SU-DHL-6 (cell line): ENCODE measurements around the gene EML1.

Experiments used
- H2AFZ ChIP-seq: fragments of 200-600 bp; sonication (generic); 2 replicates; pipeline ENCODE4 v1.6.1; 2014; ENCODE audit warnings: low read depth, mild to moderate bottlenecking, moderate library complexity, mixed read lengths, antibody characterized with exemption, low read length; ENCODE audit not compliant: severe bottlenecking
- H3F3A ChIP-seq: fragments of 200-600 bp; shearing (Covaris generic); 2 replicates; pipeline ENCODE4 v1.6.0; 2016; ENCODE audit warnings: antibody characterized with exemption, mild to moderate bottlenecking; ENCODE audit not compliant: insufficient read depth
- H3K27ac ChIP-seq: fragments of 200-600 bp; sonication (generic); 2 replicates; pipeline ENCODE4 v1.5.1; 2016; ENCODE audit warnings: low read depth, mild to moderate bottlenecking, low read length, moderate library complexity, mixed read lengths
- H3K27me3 ChIP-seq: fragments of 200-600 bp; sonication (generic), shearing (Covaris generic); 2 replicates; pipeline ENCODE4 v1.6.0; 2014; ENCODE audit warnings: mild to moderate bottlenecking, low read length
- H3K36me3 ChIP-seq: fragments of 200-600 bp; sonication (generic); 2 replicates; pipeline ENCODE4 v1.6.1; 2014; ENCODE audit warnings: mild to moderate bottlenecking, low read length, mixed read lengths
- H3K4me2 ChIP-seq: fragments of 300-600, 200-600 bp; shearing (Covaris generic), sonication (generic); 2 replicates; pipeline ENCODE4 v1.6.0; 2014; ENCODE audit warnings: low read length, low read depth, mild to moderate bottlenecking; ENCODE audit not compliant: poor library complexity, severe bottlenecking
- H3K4me3 ChIP-seq: fragments of 200-600 bp; sonication (generic); 2 replicates; pipeline ENCODE4 v1.5.1; 2014; ENCODE audit warnings: antibody characterized with exemption, low read length, mild to moderate bottlenecking, mixed read lengths; ENCODE audit not compliant: insufficient read depth, poor library complexity, severe bottlenecking
- H3K79me2 ChIP-seq: fragments of 200-600 bp; sonication (generic); 2 replicates; pipeline ENCODE4 v1.6.1; 2014; ENCODE audit warnings: mild to moderate bottlenecking, low read length, moderate library complexity; ENCODE audit not compliant: insufficient read depth
- H3K9ac ChIP-seq: fragments of 200-600 bp; sonication (generic); 2 replicates; pipeline ENCODE4 v1.7.0; 2014; ENCODE audit warnings: mild to moderate bottlenecking, low read length
- H3K9me2 ChIP-seq: fragments of 200-600 bp; sonication (generic); replicated peaks from 2 replicates; pipeline ENCODE4 v1.6.1; 2014; ENCODE audit warnings: low read length; ENCODE audit not compliant: insufficient read depth
- H3K9me3 ChIP-seq: fragments of 200-600 bp; sonication (generic); 2 replicates; pipeline ENCODE4 v1.6.1; 2014; ENCODE audit warnings: low read length, mixed read lengths; ENCODE audit not compliant: insufficient read depth
- H4K20me1 ChIP-seq: fragments of 200-600 bp; sonication (generic); 2 replicates; pipeline ENCODE4 v1.6.1; 2014; ENCODE audit warnings: low read depth, mild to moderate bottlenecking, antibody characterized with exemption, low read length, moderate library complexity, mixed read lengths
- CTCF ChIP-seq: fragments of 200-600 bp; sonication (generic); IDR thresholded peaks from one replicate; pipeline ENCODE4 v1.5.1; 2017; ENCODE audit warnings: antibody characterized with exemption, mild to moderate bottlenecking, low read length, moderate library complexity; ENCODE audit not compliant: insufficient read depth, poor library complexity, severe bottlenecking
- EZH2phosphoT487 ChIP-seq: fragments of 200-600 bp; sonication (generic), shearing (Covaris generic); conservative IDR thresholded peaks from 2 replicates; pipeline ENCODE4 v1.6.1; 2018; ENCODE audit warnings: mild to moderate bottlenecking, antibody characterized with exemption, low read length, moderate library complexity, mixed read lengths

The EML1 gene

GRCh38 chr14:99875421-99875820, 82.2 kb downstream of the EML1 start:
- H3K4me3 ChIP-seq: no peak overlapping the region

GRCh38 chr14:99875836-99876235, 82.6 kb downstream of the EML1 start:
- Histone ChIP-seq H3K9ac (no peak overlapping the region), H3F3A (no peaks in the 10 kb centered on the region)

More at GRCh38 chr14:99875421-99875820, 82.2 kb downstream of the EML1 start:
- no peak overlapping the region for H3K9ac ChIP-seq
- no peaks in the 10 kb centered on the region for H3K79me2 ChIP-seq
- H3K4me2 ChIP-seq: no peak overlapping the region
- H3K36me3 ChIP-seq: no peaks in the 10 kb centered on the region
- TF ChIP-seq EZH2phosphoT487 (no peak), CTCF (no peak)
- no peak overlapping the region for H3K27ac ChIP-seq
- H4K20me1 ChIP-seq: no peaks in the 10 kb centered on the region
- no peaks in the 10 kb centered on the region for H3F3A ChIP-seq
- no peak overlapping the region for H2AFZ ChIP-seq
- H3K27me3 ChIP-seq: no peaks in the 10 kb centered on the region
- no peaks in the 10 kb centered on the region for H3K9me3 ChIP-seq
- H3K9me2 ChIP-seq: no peaks in the 10 kb centered on the region

GRCh38 chr14:99876406-99876805, 83.2 kb downstream of the EML1 start:
- Histone ChIP-seq H3F3A (no peaks in the 10 kb centered on the region), H3K36me3 (no peaks in the 10 kb centered on the region), H2AFZ (no peak overlapping the region), H3K9me2 (no peaks in the 10 kb centered on the region), H3K4me2 (no peak overlapping the region), H3K27me3 (no peaks in the 10 kb centered on the region), H3K9ac (no peak overlapping the region), H3K4me3 (no peak overlapping the region), H3K27ac (no peak overlapping the region), H3K79me2 (no peaks in the 10 kb centered on the region), H4K20me1 (no peaks in the 10 kb centered on the region), H3K9me3 (no peaks in the 10 kb centered on the region)
- TF ChIP-seq CTCF (no peak), EZH2phosphoT487 (no peak)

More at GRCh38 chr14:99875836-99876235, 82.6 kb downstream of the EML1 start:
- H3K36me3 ChIP-seq: no peaks in the 10 kb centered on the region
- H3K79me2 ChIP-seq: no peaks in the 10 kb centered on the region
- TF ChIP-seq EZH2phosphoT487 (no peak), CTCF (no peak)
- H3K4me3 ChIP-seq: no peak overlapping the region
- no peaks in the 10 kb centered on the region for H3K9me2 ChIP-seq
- no peaks in the 10 kb centered on the region for H4K20me1 ChIP-seq
- H2AFZ ChIP-seq: no peak overlapping the region
- no peak overlapping the region for H3K27ac ChIP-seq
- no peaks in the 10 kb centered on the region for H3K9me3 ChIP-seq
- no peak overlapping the region for H3K4me2 ChIP-seq
- no peaks in the 10 kb centered on the region for H3K27me3 ChIP-seq
